GM23338 (cell line): Measurements from ENCODE around the gene PAMR1.

Experiments
- CTCF ChIP-seq, 2 experiments: fragments of 200-600 bp in 1 of 2; sonication (generic) in 1 of 2; conservative IDR thresholded peaks; 2 replicates each; pipeline versions ENCODE4 v1.5.1 to v1.6.1; 2016 to 2017; ENCODE audit warnings: antibody characterized with exemption in 2 of 2, low read depth in 2 of 2, mild to moderate bottlenecking in 2 of 2, moderate library complexity in 1 of 2
- TF ChIP-seq, protein P1 (sequence below): IDR thresholded peaks from one replicate; pipeline ENCODE4 v1.6.1; 2018; ENCODE audit warnings: antibody characterized with exemption; ENCODE audit not compliant: unreplicated experiment

DNA sequence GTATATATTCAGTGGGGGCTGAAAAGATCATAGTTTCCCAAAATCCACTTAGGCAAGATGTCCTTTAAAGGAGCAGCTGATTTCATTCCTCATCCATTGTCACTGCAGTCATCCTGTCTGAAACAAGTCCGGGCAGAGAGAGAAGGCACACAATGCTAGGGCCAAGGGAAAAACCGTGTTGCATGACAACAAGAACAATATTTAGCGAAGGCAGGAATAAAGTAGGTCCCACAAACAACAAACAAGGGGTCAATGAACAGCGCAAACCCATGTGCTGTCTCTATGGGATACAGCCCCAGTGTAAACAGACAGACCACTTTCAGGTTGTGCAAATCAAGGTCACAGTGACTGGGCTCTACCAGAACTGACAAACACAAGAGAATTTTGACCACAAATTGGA lies 9.0 kb downstream of the PAMR1 start:
- no peak for TF ChIP-seq CTCF (conservative IDR thresholded peaks at IDR 0.05; ENCODE audit: low read depth in 2 of 2)
- TF ChIP-seq, protein P1, sequence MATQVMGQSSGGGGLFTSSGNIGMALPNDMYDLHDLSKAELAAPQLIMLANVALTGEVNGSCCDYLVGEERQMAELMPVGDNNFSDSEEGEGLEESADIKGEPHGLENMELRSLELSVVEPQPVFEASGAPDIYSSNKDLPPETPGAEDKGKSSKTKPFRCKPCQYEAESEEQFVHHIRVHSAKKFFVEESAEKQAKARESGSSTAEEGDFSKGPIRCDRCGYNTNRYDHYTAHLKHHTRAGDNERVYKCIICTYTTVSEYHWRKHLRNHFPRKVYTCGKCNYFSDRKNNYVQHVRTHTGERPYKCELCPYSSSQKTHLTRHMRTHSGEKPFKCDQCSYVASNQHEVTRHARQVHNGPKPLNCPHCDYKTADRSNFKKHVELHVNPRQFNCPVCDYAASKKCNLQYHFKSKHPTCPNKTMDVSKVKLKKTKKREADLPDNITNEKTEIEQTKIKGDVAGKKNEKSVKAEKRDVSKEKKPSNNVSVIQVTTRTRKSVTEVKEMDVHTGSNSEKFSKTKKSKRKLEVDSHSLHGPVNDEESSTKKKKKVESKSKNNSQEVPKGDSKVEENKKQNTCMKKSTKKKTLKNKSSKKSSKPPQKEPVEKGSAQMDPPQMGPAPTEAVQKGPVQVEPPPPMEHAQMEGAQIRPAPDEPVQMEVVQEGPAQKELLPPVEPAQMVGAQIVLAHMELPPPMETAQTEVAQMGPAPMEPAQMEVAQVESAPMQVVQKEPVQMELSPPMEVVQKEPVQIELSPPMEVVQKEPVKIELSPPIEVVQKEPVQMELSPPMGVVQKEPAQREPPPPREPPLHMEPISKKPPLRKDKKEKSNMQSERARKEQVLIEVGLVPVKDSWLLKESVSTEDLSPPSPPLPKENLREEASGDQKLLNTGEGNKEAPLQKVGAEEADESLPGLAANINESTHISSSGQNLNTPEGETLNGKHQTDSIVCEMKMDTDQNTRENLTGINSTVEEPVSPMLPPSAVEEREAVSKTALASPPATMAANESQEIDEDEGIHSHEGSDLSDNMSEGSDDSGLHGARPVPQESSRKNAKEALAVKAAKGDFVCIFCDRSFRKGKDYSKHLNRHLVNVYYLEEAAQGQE: no peak
